GM23248 (cell line): ENCODE data around the gene CTSD.

Source experiments
- EZH2 ChIP-seq: fragments of 200-600 bp; sonication (generic); IDR thresholded peaks from 2 replicates; pipeline ENCODE4 v1.6.1; 2018; ENCODE audit warnings: antibody characterized with exemption, mild to moderate bottlenecking; ENCODE audit not compliant: insufficient read depth, poor library complexity, severe bottlenecking
- EZH2phosphoT487 ChIP-seq: fragments of 200-600 bp; sonication (generic); IDR thresholded peaks from 2 replicates; pipeline ENCODE4 v1.6.1; 2018; ENCODE audit warnings: antibody characterized with exemption, moderate library complexity, mild to moderate bottlenecking, low read depth; ENCODE audit not compliant: insufficient read depth

DNA sequence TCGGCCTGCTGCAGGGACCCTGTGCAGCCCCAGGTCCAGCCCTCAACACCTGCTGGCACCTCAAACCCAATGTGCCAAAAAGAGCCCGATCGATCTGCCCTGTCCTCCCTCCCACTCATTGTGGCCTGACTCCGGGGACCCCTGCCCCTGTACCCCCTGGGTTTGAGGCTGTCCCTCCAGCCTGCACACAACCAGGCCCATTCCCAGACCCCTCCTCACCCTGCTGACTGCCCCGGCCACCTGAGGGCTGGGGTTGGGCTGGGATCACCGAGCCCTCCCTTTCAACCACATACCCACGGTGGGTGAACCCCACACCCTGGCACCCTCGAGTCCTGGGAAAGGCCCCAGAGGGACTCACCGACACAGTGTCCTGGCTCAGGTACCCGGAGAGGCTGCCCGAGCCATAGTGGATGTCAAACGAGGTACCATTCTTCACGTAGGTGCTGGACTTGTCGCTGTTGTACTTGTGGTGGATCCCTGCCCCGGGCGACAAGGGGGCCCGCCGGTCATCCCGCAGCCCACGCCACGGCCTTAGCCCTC lies 5.0 kb downstream of the CTSD start:
- TF ChIP-seq EZH2: no peak
- TF ChIP-seq EZH2phosphoT487: no peak
